GM19099 (cell line): Measurements from ENCODE around the gene FANCF.

Experiments used
- POLR2A ChIP-seq: IDR thresholded peaks from 3 replicates; pipeline ENCODE4 v1.6.1; 2011; ENCODE audit warnings: low read depth; ENCODE audit not compliant: insufficient read length; ENCODE audit errors: extremely low read depth

Gene FANCF

DNA sequence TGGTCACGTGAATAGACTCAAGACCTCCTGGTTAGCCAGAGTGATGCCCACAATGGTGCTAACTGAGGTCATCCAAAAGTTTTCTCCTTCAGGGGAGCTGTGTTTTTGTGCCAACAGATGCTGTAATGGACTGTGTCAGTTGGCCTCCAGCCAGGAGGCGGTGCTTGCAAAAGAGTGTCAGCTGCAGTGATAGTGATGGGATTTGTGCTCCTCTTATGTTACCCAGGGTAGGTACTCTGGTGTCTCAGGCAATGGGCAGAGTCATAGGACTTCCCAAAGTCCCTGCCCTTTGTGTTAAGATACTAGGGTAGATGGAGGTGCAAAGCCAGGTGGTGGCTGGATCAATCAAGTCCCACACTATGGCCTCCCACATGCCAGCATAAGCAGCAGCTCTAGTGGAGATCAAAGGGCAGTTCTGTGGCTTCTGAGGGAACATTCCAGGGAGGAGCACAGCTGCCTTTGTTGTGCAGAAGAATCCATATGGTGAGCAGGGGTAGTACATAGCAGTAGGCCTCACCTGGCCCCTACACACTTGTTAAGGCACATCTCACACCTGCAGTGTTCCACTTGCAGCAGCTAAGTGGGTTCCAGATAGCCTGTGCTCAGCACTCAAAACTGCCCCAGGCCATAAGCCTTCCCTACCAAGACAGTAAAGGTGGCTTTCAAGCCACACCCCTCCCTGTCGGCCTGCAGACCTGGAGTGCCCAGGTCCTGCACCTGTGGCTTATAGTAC is 9.4 kb upstream of the FANCF start:
- no peak for TF ChIP-seq POLR2A

DNA sequence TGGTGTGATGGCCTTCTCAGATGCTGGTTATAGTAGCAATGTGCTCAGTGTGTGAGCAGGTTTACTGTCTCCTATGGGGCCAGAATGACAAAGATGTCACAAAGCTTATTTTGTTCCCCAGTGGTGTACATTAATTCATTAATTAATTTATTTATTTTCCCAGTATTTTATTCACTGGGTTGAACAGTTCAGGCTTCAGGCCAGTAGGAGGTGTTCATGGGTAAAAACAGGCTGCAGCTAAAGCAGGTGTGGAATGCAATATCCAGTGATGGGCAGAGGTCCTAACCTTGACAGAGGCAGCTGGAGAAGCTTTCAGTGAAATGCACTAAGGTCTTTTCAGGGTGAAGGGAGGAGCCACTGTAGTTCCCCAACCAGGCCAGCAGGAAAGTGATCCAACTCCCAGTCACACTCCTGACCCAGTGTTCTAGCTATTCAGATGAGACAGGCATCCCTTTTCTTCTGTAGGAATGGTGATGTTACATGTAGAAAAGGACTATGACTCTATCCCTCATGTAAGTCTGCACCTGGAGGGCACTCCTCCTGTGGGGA is 7.8 kb upstream of the FANCF start:
- no peak for TF ChIP-seq POLR2A

DNA sequence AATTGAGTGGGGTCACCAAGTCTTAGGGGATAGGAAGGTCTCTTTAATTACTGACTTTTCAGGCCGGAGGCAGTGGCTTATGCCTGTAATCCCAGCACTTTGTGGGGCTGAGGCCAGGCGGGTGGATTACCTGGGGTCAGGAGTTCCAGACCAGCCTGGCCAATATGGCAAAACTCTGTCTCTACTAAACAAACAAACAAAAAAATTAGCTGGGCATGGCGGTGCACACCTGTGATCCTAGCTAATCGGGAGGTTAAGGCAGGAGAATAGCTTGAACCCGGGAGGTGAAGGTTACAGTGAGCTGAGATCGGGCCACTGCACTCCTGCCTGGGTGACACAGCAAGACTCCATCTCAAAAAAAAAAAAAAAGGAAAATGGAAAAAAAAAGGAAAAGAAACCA is 1.8 kb upstream of the FANCF start:
- TF ChIP-seq POLR2A = no peak

DNA sequence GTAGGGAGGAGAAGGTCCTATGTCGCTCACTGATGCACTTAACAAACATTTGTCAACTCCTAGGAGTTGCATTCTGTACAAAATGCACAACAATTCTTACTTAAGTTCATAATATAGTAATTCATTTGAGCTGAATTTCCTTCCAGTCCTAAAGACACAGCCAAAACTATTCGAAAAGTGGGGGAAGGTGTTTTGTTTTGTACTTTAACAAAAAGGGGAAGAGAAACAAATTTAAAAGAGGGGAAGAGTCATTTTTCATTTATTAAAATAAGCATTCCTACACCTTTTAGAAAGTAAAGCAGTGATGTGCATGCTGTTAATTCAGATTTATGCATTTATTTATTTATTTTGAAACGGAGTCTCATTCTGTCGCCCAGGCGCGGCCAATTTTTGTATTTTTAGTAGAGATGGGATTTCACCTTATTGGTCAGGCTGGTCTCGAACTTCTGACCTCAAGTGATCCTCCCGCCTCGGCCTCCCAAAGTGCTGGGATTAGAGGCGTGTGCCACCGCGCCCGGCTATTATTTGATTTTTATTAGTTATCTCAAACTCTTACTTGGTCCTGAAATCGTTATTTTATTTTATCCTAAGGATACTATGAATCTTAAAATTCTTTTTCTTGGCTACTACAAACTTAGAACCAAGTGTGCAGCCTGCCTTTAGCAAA is 1.1 kb upstream of the FANCF start:
- TF ChIP-seq POLR2A = no peak

DNA sequence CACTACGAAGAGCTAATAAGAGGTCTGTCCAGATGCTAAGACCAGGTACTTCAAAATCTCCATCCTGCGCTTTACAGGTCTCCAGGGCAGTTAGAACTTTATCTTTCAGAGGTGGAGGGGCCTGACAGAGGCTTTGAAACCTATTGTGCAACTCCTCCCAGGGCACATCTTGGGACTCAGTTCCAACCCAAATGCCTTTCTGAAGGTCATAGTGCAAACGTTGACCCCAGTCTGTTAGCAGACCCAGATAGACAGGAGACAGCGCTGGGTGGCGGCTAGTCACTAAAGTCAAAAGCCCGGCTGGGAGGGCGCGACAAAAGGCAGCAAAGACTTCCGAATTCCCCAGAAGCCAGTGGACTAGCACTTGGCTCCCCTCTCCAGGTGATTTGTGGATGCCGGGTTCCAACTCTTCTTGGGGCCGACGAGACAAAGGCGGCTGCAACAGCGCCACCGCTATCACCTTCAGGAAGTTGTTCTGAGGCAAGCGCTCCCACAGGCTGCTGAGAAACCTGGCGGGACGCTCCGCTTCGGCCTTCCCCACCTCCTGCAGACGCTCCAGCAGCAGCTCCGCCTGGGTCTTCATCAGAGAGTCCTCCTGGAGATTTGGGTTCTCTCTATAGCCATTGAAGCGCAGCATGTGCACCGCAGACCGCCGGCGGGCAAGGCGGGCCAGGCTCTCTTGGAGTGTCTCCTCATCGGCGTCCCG is 728 bp downstream of the FANCF start:
- no peak for TF ChIP-seq POLR2A

DNA sequence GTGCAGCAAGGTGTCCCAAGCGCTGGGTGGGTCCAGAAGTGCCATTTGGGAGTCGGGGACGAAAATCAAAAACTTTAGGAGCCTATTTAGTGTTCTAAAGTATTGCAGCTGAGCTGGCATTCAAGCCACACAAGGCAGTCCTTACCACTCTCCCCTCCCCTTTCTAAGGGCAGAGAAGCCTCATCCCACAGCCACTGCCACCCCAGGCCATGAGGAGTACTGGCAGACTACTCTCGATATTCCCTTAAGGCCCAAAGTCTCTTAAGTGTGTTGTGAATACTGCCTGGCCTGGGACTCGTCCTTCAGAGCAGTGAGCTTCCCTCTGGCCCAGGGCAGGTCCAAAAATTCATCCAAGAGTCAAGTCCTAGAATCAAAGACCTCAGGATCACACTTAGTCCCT is 7.8 kb downstream of the FANCF start:
- no peak for TF ChIP-seq POLR2A

DNA sequence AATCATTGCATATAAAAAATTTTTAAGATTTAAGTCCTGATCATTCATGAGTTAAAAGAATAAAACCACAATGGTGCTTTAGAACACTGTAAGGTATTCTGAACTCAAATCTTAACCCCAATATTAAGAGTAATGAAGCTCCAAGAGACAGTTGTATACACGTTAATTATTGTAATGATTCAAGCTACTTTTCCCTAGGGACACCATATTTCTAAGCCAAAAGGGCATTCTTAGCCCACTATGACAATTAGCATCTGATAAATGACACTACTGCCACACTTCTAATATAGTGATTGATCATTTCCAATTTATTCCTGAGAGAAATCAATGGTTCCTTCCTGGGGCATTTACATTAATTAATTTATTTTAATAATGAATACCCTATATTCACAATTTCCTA is 21.7 kb downstream of the FANCF start:
- TF ChIP-seq POLR2A = no peak

DNA sequence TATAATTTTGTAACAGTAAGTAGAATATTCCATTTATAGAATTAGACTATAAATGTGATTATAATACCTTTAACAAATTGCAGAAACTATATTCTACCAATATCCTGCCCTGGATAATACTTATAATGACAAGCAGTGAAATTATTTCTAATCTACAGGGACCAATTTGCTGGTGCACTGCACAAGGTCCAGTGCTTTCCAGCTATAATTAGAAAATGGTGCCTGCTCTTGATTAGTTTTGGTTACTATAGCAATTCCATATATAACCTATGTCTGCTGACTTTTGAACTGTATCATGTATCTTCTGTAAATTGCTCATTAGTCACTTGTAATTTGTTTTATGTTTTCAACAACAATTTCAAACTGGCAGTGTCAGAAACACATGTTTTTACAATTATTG is 23.1 kb downstream of the FANCF start:
- TF ChIP-seq POLR2A = no peak

DNA sequence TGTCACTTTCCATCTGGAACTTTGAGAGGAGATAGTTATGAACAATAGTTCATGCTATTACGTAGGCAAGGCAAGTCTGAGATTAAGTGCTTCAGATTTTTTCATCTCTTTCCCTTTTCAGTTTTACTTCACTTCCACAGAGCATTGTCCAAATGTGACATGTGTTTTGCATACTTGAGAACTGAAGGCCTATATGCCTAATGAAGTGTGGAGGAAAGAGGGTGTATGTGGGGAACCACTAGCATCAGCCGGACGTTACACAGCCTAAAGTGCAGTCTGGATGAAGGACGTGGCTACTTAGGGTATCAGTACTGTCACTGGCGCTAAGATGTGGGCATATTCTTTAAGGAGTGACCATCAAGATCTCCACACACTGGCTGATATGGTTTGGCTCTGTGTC is 26.2 kb downstream of the FANCF start:
- no peak for TF ChIP-seq POLR2A

DNA sequence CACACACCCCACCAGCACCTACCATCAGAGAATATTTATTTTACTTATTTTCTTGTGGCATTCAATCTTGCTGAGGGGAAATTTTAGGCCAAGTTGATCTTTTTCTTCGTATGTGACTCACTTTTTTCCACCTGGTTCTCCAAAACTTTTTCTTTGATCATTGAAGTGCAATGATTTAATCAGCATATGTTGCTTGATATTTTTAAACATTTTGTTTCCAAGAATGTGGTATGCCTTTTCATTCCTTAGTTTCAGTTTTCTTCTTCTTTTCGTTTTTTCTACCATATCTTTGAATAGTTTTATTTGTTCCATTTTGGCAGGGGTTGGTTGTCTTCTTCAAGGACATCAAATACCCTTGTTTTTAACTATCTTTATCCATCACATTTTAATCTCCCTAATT is 28.6 kb downstream of the FANCF start:
- TF ChIP-seq POLR2A = no peak

DNA sequence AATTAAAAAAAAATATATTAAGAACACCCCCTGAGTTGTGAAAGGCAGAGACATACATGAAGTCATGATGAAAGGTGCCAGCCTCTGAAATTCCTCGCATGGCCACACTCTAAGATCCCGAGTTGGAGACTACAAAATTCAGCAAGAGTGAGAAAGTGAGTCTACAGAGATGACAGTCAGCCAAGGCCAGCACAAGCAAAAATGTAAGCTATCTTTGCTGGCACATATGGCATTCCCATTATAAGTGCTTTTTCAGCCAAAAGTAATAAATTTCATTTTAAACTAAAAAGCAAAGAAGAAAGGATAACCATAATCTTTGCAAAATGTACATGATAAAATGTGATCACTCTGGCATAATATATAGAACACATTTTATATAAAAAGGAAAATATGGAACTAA is 40.6 kb downstream of the FANCF start:
- no peak for TF ChIP-seq POLR2A

DNA sequence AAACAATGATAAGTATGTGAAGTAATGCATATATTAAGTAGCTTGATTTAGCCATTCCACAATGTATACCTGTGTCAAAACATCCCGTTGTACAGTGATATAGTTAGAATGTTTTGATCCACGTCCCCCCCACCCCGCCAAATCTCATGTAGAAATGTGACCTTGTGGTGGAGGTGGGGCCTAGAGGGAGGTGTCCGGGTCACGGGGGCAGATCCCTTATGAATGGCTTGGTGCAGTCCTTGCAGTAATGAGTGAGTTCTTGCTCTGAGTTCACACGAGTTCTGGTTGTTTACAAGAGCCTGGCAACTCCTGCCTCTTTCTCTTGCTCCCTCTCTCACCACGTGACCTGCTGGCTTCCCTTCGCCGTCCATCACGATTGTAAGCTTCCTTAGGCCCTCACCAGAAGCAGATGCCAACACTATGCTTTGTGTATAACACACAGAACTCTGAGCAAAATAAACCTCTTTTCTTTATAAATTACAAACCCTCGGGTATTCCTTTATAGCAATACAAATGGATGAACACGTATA is 41.6 kb downstream of the FANCF start:
- no peak for TF ChIP-seq POLR2A

DNA sequence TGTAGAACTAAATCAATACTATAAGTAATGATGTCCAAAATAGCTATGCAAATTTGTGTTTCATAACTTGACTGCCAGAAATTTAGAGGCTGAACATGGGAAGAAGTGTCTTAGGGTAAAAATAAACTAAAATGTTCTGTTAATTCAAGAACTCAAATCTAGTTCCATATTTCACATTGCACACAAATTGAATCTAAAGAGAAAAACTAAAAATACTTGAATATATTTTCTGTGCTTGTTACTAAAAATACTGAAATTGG is 43.5 kb downstream of the FANCF start:
- TF ChIP-seq POLR2A = no peak

DNA sequence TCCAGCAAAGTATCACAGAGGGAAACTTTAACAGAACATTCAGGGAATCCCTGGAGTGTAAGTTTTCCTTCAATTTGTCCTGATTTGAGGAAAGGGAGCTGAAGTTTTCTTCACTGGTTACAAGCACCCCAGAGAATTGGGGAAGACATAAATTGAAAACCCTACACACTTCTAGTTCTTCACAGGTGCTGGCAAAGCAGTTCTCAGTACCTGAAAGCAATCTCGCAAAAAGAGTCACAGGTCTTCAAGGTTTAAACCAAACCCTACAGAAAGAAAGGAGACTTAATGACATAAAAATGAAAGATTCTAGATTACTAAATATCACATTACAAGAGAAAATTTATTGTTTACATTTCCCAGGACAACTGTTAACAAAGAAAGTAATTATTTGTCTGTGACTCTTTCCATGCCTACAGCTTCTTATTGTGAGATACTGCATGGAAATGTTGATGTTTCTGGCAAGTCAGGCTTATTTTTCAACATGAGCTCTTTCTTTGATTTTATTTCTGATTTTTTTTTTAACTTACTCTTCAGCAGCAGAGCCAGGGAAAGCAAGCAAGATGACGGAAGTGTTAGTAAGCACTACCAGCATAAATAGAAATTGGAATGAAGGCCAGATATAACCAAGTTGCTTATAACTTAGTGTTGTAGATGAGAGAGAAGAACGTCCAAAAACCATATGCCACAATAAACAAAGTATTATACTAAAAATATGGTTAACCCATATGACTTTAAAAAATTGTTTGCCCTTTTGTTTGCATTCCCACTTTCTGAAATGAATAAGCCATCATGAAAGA is 44.1 kb downstream of the FANCF start:
- no peak for TF ChIP-seq POLR2A

DNA sequence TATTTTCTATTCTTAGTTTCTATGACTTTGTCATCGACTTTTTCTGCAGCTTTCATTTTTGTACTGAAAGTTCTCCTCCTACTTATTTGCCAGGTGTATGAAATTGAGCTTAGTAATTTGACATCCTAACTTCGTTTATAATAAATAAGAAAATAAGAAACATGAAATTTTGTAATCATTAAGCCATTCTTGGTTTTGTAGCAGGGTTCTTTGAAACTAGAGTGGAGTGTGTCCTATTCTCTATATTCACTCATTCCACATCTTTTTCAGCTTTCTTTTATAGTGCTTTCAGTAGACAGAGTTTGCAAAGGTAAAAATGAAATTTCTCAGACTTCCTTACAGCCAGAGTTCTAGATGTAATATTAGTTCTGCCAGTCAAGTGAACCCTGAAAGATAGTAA is 47.8 kb downstream of the FANCF start:
- no peak for TF ChIP-seq POLR2A
